HG03432 (cell line): ENCODE measurements around the gene C14orf132.

Experiments
- ATAC-seq: cut with Tn5 transposase; IDR thresholded peaks from one replicate; pipeline ENCODE4 v1.9.1; 2021; ENCODE audit warnings: mild to moderate bottlenecking, moderate library complexity; ENCODE audit not compliant: unreplicated experiment

The C14orf132 gene

GRCh38 chr14:96139879-96140278 lies 100.7 kb downstream of the C14orf132 start:
- ATAC-seq, result no peak

- no peak for ATAC-seq
Measured at GRCh38 chr14:96140952-96141351, 101.8 kb downstream of the C14orf132 start.
